MM.1S (cell line): ENCODE data around the gene TOR1A.

Experiments
- EZH2phosphoT487 ChIP-seq: fragments of 300-600 bp; sonication (generic); IDR thresholded peaks from 2 replicates; pipeline ENCODE4 v1.6.1; 2018; ENCODE audit warnings: antibody characterized with exemption, low read length
- TF ChIP-seq, protein P1 (sequence below): fragments of 300-600 bp; sonication (generic); IDR thresholded peaks from 2 replicates; pipeline ENCODE4 v1.5.1; 2016; ENCODE audit warnings: antibody characterized with exemption, low read length, mixed read lengths

DNA sequence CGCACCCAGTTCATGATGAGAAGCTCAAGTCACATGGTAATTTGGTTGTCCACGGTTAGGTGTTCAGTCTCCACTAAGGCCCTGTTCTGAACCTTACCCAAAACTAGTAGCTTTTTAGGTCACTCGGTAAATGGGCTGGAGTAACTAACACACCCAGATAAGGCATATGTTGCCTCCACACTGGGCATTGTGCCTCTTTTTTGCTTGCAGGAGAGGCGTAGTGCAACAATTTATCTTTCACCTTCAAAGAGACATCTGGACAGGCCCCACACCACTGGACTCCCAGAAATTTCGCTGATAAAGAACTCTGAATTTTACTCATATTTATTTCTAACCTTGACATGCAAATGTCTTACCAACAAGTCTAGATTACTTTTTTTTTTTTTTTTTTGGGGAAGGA, 54.3 kb downstream of the TOR1A start:
- TF ChIP-seq, protein P1, sequence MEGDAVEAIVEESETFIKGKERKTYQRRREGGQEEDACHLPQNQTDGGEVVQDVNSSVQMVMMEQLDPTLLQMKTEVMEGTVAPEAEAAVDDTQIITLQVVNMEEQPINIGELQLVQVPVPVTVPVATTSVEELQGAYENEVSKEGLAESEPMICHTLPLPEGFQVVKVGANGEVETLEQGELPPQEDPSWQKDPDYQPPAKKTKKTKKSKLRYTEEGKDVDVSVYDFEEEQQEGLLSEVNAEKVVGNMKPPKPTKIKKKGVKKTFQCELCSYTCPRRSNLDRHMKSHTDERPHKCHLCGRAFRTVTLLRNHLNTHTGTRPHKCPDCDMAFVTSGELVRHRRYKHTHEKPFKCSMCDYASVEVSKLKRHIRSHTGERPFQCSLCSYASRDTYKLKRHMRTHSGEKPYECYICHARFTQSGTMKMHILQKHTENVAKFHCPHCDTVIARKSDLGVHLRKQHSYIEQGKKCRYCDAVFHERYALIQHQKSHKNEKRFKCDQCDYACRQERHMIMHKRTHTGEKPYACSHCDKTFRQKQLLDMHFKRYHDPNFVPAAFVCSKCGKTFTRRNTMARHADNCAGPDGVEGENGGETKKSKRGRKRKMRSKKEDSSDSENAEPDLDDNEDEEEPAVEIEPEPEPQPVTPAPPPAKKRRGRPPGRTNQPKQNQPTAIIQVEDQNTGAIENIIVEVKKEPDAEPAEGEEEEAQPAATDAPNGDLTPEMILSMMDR, result no peak
- TF ChIP-seq EZH2phosphoT487, result no peak
